ENCODE data around the gene DYNLT3. TPM values are rescaled to one million over a fixed set of nuclear protein-coding genes. Genes with fewer than 3 reads are reported as not detected.

DYNLT3 gene, protein sequence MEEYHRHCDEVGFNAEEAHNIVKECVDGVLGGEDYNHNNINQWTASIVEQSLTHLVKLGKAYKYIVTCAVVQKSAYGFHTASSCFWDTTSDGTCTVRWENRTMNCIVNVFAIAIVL
- total RNA-seq: 10 to 100 TPM; 47.9 to 48.3 TPM
- 30.3 TPM for polyA plus RNA-seq (2013, experiment 1 of 2)
- 35.2 TPM for polyA plus RNA-seq (2013, experiment 2 of 2)
- total RNA-seq: 18.3 to 148 (median 70.7) reads per million in 172 experiments

DNA sequence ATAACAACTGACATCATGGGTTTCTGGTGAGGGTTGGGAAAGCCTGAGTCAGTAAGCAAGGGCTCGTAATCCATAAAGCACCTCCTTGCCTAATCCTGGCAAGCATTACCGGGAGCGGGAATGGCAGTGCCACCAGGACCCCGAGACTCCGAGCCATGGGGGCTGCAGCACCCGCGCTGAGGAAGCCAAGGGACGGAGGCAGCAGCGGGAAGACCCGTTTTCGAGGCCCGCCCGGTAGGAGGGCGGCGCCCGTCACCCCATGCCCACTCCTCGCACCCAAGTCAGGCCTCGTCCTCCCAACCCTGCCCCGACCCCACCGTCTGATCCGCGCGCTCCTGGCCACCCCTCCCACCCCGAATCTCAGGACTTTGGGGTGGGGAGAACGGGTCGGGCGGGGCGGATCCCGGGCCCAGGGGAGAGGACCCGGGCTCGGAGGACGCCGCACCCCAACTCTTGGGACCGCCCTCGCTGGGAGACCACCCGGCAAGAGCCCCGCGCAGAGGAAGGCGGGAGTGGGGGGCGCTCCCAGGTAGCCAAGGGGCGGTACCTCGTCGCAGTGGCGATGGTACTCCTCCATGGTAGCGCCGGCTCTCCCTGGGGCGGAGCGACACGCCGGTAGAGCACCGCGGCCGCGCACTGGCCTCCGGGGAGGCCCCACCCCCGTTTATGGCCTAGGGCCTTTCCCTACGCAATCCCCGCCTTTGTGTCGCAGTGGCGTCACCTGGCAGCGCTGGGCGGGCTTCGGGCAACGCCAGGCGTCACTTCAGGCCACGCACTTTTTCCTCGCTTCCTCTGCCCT lies at the start of gene DYNLT3:
TSS of gene DYNLT3 (minus strand) at position 638 of the 799 bp plus-strand sequence. CDS start at position 577, 61 bp downstream.
- H3K36me3 Mint-ChIP-seq (ENCODE audit: low read depth): peaks cover 13% of the 10 kb centered on the region

GRCh38 chrX:37896511-37896890 lies 49.1 kb upstream of the DYNLT3 start:
- Histone ChIP-seq H3K27ac (ENCODE audit: low read depth in 1 of 2, low read length in 2 of 2) (no peak overlapping the region), H3K4me1 (ENCODE audit: insufficient read depth, low read length) (no peaks in the 10 kb centered on the region), H3K4me3 (ENCODE audit: low read length) (no peak overlapping the region), H3K9me3 (ENCODE audit: control insufficient read depth in 1 of 2, insufficient read depth in 1 of 2, low read length in 2 of 2) (no peaks in the 10 kb centered on the region), H3K36me3 (ENCODE audit: insufficient read depth, low read length) (no peaks in the 10 kb centered on the region), H3K27me3 (ENCODE audit: control insufficient read depth in 1 of 2, insufficient read depth in 2 of 2, low read length in 2 of 2) (no peaks in the 10 kb centered on the region)
- Mint-ChIP-seq H3K27ac (no peak overlapping the region), H3K9me3 (no peaks in the 10 kb centered on the region), H3K36me3 (ENCODE audit: low read depth) (no peaks in the 10 kb centered on the region), H3K27me3 (no peaks in the 10 kb centered on the region), H3K4me3 (no peak overlapping the region), H3K4me1 (ENCODE audit: low read depth) (no peaks in the 10 kb centered on the region)
- CTCF ChIA-PET: no interaction called here
- POLR2A ChIA-PET: no interaction called here
- DNase-seq (no peak), ATAC-seq (ENCODE audit: poor library complexity) (no peak)
- TF ChIP-seq CTCF (IDR thresholded peaks at IDR 0.05): no peak
- intact Hi-C loops (cut with DNase I, micrococcal nuclease): no loop called here

More for the DNA sequence above, at the start of gene DYNLT3:
- Histone ChIP-seq H3K27me3 (ENCODE audit: control insufficient read depth in 1 of 2, insufficient read depth in 2 of 2, low read length in 2 of 2) (no peaks in the 10 kb centered on the region), H3K4me1 (ENCODE audit: insufficient read depth, low read length) (peaks cover 20% of the 10 kb centered on the region), H3K27ac (ENCODE audit: low read depth in 1 of 2, low read length in 2 of 2) (peak within 1 kb of the TSS; percentile 83 to 94), H3K4me3 (ENCODE audit: low read length) (peak within 1 kb of the TSS; percentile 78), H3K9me3 (ENCODE audit: control insufficient read depth in 1 of 2, insufficient read depth in 1 of 2, low read length in 2 of 2) (no peaks in the 10 kb centered on the region), H3K36me3 (ENCODE audit: insufficient read depth, low read length) (no peaks in the 10 kb centered on the region)
- CTCF ChIA-PET: interaction anchor here (0.5 kb wide), 1 partner anchor 102 kb away, joined by 3 read pairs; no protein-coding TSS in a partner anchor
- peak; percentile 92 for ATAC-seq (ENCODE audit: poor library complexity)
- DNase-seq: peak; percentile 51 to 92 (median 71)
- no peaks in the 10 kb centered on the region for H3K27me3 Mint-ChIP-seq
- peaks cover 52% of the 10 kb centered on the region for H3K4me1 Mint-ChIP-seq (ENCODE audit: low read depth)
- POLR2A ChIA-PET: no interaction called here
- no peak for TF ChIP-seq CTCF (IDR thresholded peaks at IDR 0.05)
- H3K9me3 Mint-ChIP-seq: no peaks in the 10 kb centered on the region
- intact Hi-C loops (cut with DNase I, micrococcal nuclease): loop anchor here (2.0 to 5.0 kb wide), 2 partner anchors 22 to 480 kb away; partner anchors contain the start of gene RPGR (in 1 of the 2)
- peak within 1 kb of the TSS; percentile 89 for H3K4me3 Mint-ChIP-seq
- peak within 1 kb of the TSS; percentile 97 for H3K27ac Mint-ChIP-seq

GRCh38 chrX:37895795-37896510 lies 48.6 kb upstream of the DYNLT3 start:
- TF ChIP-seq CTCF (IDR thresholded peaks at IDR 0.05): no peak
- Histone ChIP-seq H3K36me3 (ENCODE audit: insufficient read depth, low read length) (no peaks in the 10 kb centered on the region), H3K27ac (ENCODE audit: low read depth in 1 of 2, low read length in 2 of 2) (no peak overlapping the region), H3K27me3 (ENCODE audit: control insufficient read depth in 1 of 2, insufficient read depth in 2 of 2, low read length in 2 of 2) (no peaks in the 10 kb centered on the region), H3K9me3 (ENCODE audit: control insufficient read depth in 1 of 2, insufficient read depth in 1 of 2, low read length in 2 of 2) (no peaks in the 10 kb centered on the region), H3K4me3 (ENCODE audit: low read length) (no peak overlapping the region), H3K4me1 (ENCODE audit: insufficient read depth, low read length) (no peaks in the 10 kb centered on the region)
- DNase-seq (no peak), ATAC-seq (ENCODE audit: poor library complexity) (no peak)
- H3K27ac Mint-ChIP-seq: no peak overlapping the region
- intact Hi-C loops (cut with DNase I, micrococcal nuclease): no loop called here
- no peaks in the 10 kb centered on the region for H3K4me1 Mint-ChIP-seq (ENCODE audit: low read depth)
- H3K9me3 Mint-ChIP-seq: no peaks in the 10 kb centered on the region
- ChIA-PET CTCF (no interaction called here), POLR2A (no interaction called here)
- H3K4me3 Mint-ChIP-seq: no peak overlapping the region
- H3K36me3 Mint-ChIP-seq (ENCODE audit: low read depth): no peaks in the 10 kb centered on the region
- no peaks in the 10 kb centered on the region for H3K27me3 Mint-ChIP-seq

Measured in CD4-positive, alpha-beta T cell (primary cell).